Liver (tissue), 9 donors: ENCODE measurements around the gene DOCK1. TPM values are rescaled to one million over a fixed set of nuclear protein-coding genes. Genes with fewer than 3 reads are reported as not detected.

Experiments used
- DNase-seq: peaks from one replicate; pipeline ENCODE4 v3.0.0-alpha.2; 2017; ENCODE audit warnings: low spot score
- H3K27ac ChIP-seq, 2 donors: one replicate each; pipeline ENCODE4 v1.7.0; 2013; ENCODE audit warnings: inconsistent platforms in 2 of 2, low read length in 2 of 2, control low read depth in 1 of 2, low read depth in 1 of 2, mild to moderate bottlenecking in 1 of 2
- H3K27me3 ChIP-seq, 4 donors: one replicate each; pipeline versions ENCODE4 v1.6.1 to v1.7.0; 2013; ENCODE audit warnings: low read length in 3 of 4, inconsistent platforms in 1 of 4, mild to moderate bottlenecking in 1 of 4, moderate library complexity in 1 of 4; ENCODE audit not compliant: control insufficient read depth in 4 of 4, insufficient read depth in 4 of 4
- H3K36me3 ChIP-seq, 4 donors: one replicate each; pipeline versions ENCODE4 v1.6.1 to v1.7.0; 2013; ENCODE audit warnings: low read length in 3 of 4, mild to moderate bottlenecking in 3 of 4, low read depth in 1 of 4, moderate library complexity in 1 of 4; ENCODE audit not compliant: control insufficient read depth in 4 of 4, insufficient read depth in 3 of 4
- H3K4me1 ChIP-seq, 4 donors: one replicate each; pipeline versions ENCODE4 v1.6.1 to v1.7.0; 2013; ENCODE audit warnings: low read length in 3 of 4, mild to moderate bottlenecking in 3 of 4, moderate library complexity in 1 of 4; ENCODE audit not compliant: control insufficient read depth in 4 of 4, insufficient read depth in 4 of 4
- H3K4me3 ChIP-seq, 3 donors: one replicate each; pipeline versions ENCODE4 v1.6.1 to v1.7.0; 2013; ENCODE audit warnings: low read length in 3 of 3, control low read depth in 1 of 3, low read depth in 1 of 3, mild to moderate bottlenecking in 1 of 3
- H3K9ac ChIP-seq, 2 donors: one replicate each; pipeline ENCODE4 v1.7.0; 2013; ENCODE audit warnings: low read length in 2 of 2, mild to moderate bottlenecking in 2 of 2, moderate library complexity in 2 of 2, control low read depth in 1 of 2, low read depth in 1 of 2
- H3K9me3 ChIP-seq, 4 donors: one replicate each; pipeline versions ENCODE4 v1.6.1 to v1.7.0; 2013; ENCODE audit warnings: low read length in 3 of 4; ENCODE audit not compliant: control insufficient read depth in 4 of 4
- EGR1 ChIP-seq, 2 donors: IDR thresholded peaks; 2 replicates each; pipeline ENCODE4 v1.6.1; 2016 to 2018; ENCODE audit warnings: antibody characterized with exemption in 2 of 2, low read depth in 2 of 2
- FOXA1 ChIP-seq: IDR thresholded peaks from 2 replicates; pipeline ENCODE4 v1.6.1; 2016; ENCODE audit warnings: antibody characterized with exemption
- FOXA2 ChIP-seq: IDR thresholded peaks from 2 replicates; pipeline ENCODE4 v1.6.1; 2016; ENCODE audit warnings: antibody characterized with exemption
- GABPA ChIP-seq, 2 donors: IDR thresholded peaks in 1 of 2; conservative IDR thresholded peaks in 1 of 2; 2 replicates each; pipeline ENCODE4 v1.6.1; 2016; ENCODE audit warnings: antibody characterized with exemption in 2 of 2, mild to moderate bottlenecking in 1 of 2, moderate library complexity in 1 of 2
- HNF4A ChIP-seq, 2 donors: conservative IDR thresholded peaks; 2 replicates each; pipeline ENCODE4 v1.6.1; 2016; ENCODE audit warnings: antibody characterized with exemption in 2 of 2, mild to moderate bottlenecking in 2 of 2
- HNF4G ChIP-seq: IDR thresholded peaks from 2 replicates; pipeline ENCODE4 v1.6.1; 2016; ENCODE audit warnings: antibody characterized with exemption
- JUND ChIP-seq, 2 donors: IDR thresholded peaks; 2 replicates each; pipeline ENCODE4 v1.6.1; 2016; ENCODE audit warnings: antibody characterized with exemption in 2 of 2
- NR2F2 ChIP-seq: IDR thresholded peaks from 2 replicates; pipeline ENCODE4 v1.6.1; 2016; ENCODE audit warnings: antibody characterized with exemption
- RAD21 ChIP-seq, 2 donors: IDR thresholded peaks; 2 replicates each; pipeline ENCODE4 v1.6.1; 2016; ENCODE audit warnings: antibody characterized with exemption in 2 of 2, mild to moderate bottlenecking in 2 of 2
- RXRA ChIP-seq, 2 donors: IDR thresholded peaks; 2 replicates each; pipeline ENCODE4 v1.6.1; 2017 to 2018; ENCODE audit warnings: antibody characterized with exemption in 2 of 2, mild to moderate bottlenecking in 1 of 2
- SP1 ChIP-seq: IDR thresholded peaks from 2 replicates; pipeline ENCODE4 v1.6.1; 2018; ENCODE audit warnings: antibody characterized with exemption, mild to moderate bottlenecking
- TAF1 ChIP-seq: conservative IDR thresholded peaks from 2 replicates; pipeline ENCODE4 v1.6.1; 2016; ENCODE audit warnings: antibody characterized with exemption, mild to moderate bottlenecking
- WGBS: extraction: QIAGEN DNeasy Blood & Tissue Kit; methylation state at CpG from one replicate; pipeline ENCODE4 v1.1.7; 2013; 5-methylcytosine and 5-hydroxymethylcytosine counted together
- polyA plus RNA-seq, 2 donors: library from polyadenylated mRNA; stranded (reverse) in 1 of 2; unstranded in 1 of 2; fragments of 200-250 nt in 1 of 2; fragments of >200 nt in 1 of 2; fragmentation: Nextera tagmentation in 1 of 2; extraction: Ambion mirVana in 1 of 2; gene quantifications; one replicate each; pipeline versions ENCODE4 v1.2.1 to v1.2.3, GENCODE V29; 2013 to 2015
- total RNA-seq, 2 donors: library from RNA; depleted of rRNA; stranded (reverse); fragments of >200 nt; gene quantifications; one replicate each; pipeline ENCODE4 v1.2.3, GENCODE V29; 2014
- TF ChIP-seq, protein P1 (sequence below): IDR thresholded peaks from 2 replicates; pipeline ENCODE4 v1.6.1; 2016; ENCODE audit warnings: antibody characterized with exemption
- TF ChIP-seq, protein P2 (sequence below): fragments of 150-350 bp; IDR thresholded peaks from 2 replicates; pipeline ENCODE4 v1.5.1; 2017; ENCODE audit warnings: improper control_type of control experiment, low read depth, low read length; ENCODE audit not compliant: missing input control
- TF ChIP-seq, protein P3 (sequence below): IDR thresholded peaks from 2 replicates; pipeline ENCODE4 v1.6.1; 2016; ENCODE audit warnings: antibody characterized with exemption, mild to moderate bottlenecking
- donor health status: healthy.
- donor health status: healthy.
- donor health status: healthy.
- donor health status: healthy.
- donor health status: healthy.

Gene DOCK1
- total and polyA plus RNA-seq, 4 donors = 3.8 to 28.8 (median 9.1) TPM

DNA sequence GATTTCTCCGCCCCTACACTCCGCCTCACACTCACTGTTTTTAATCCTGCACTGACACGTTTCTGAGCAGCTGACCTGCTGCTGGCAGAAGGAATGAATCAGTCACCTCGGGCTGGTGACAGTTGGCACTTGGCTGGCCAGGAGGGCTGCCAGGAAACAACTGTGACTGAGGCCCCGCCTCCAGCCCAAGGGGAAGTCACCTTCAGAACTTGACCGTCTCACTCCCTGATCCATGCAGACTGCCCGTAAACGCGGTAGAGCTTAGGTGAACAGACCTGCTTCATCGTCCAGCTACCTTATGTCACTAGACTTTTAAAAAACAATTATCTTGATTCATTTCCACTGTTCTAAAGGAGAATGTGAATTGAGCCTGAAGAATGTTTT, 107.5 kb downstream of the DOCK1 start:
- TF ChIP-seq RXRA (IDR thresholded peaks at IDR 0.05) (peak in 1 of 2 donors; percentile 52), FOXA1 (no peak), RAD21 (IDR thresholded peaks at IDR 0.05) (no peak), SP1 (no peak), EGR1 (IDR thresholded peaks at IDR 0.05; ENCODE audit: low read depth in 2 of 2) (no peak), NR2F2 (no peak), FOXA2 (no peak), HNF4A (conservative IDR thresholded peaks at IDR 0.05) (peak in 1 of 2 donors; percentile 31), TAF1 (no peak), GABPA (IDR thresholded peaks at IDR 0.05 in 1 of 2, conservative IDR thresholded peaks at IDR 0.05 in 1 of 2) (no peak), JUND (IDR thresholded peaks at IDR 0.05) (no peak)
- TF ChIP-seq, protein P1, sequence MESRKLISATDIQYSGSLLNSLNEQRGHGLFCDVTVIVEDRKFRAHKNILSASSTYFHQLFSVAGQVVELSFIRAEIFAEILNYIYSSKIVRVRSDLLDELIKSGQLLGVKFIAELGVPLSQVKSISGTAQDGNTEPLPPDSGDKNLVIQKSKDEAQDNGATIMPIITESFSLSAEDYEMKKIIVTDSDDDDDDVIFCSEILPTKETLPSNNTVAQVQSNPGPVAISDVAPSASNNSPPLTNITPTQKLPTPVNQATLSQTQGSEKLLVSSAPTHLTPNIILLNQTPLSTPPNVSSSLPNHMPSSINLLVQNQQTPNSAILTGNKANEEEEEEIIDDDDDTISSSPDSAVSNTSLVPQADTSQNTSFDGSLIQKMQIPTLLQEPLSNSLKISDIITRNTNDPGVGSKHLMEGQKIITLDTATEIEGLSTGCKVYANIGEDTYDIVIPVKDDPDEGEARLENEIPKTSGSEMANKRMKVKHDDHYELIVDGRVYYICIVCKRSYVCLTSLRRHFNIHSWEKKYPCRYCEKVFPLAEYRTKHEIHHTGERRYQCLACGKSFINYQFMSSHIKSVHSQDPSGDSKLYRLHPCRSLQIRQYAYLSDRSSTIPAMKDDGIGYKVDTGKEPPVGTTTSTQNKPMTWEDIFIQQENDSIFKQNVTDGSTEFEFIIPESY = no peak
- TF ChIP-seq, protein P2, sequence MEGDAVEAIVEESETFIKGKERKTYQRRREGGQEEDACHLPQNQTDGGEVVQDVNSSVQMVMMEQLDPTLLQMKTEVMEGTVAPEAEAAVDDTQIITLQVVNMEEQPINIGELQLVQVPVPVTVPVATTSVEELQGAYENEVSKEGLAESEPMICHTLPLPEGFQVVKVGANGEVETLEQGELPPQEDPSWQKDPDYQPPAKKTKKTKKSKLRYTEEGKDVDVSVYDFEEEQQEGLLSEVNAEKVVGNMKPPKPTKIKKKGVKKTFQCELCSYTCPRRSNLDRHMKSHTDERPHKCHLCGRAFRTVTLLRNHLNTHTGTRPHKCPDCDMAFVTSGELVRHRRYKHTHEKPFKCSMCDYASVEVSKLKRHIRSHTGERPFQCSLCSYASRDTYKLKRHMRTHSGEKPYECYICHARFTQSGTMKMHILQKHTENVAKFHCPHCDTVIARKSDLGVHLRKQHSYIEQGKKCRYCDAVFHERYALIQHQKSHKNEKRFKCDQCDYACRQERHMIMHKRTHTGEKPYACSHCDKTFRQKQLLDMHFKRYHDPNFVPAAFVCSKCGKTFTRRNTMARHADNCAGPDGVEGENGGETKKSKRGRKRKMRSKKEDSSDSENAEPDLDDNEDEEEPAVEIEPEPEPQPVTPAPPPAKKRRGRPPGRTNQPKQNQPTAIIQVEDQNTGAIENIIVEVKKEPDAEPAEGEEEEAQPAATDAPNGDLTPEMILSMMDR = no peak
- no peak overlapping the region for H3K9ac ChIP-seq
- WGBS = 45% methylated on average over 10 of the region's 10 CpGs

DNA sequence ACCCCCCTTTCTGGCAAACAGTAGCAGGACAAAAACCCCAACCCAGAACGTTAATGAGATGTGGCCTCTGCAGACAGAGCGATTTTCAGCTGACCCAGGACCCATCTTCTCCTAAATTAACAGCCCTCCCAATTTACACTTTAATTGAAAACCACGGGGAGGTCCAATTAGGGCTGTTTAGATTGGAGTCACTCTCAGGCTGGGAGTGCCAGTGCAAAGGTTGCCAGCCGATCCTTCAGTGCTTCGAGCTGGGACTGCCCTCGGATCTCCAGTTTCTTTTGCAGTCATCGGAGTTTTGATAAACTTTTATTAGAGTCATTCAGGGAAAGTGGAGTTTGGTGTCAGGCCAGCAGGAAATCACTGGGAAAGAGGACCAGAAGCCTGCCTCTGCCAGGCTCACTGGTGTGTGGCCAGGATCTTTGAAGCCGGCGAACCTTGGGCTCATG, 108.0 kb downstream of the DOCK1 start:
- TF ChIP-seq EGR1 (IDR thresholded peaks at IDR 0.05; ENCODE audit: low read depth in 2 of 2) (no peak), HNF4G (no peak)
- TF ChIP-seq, protein P1 = no peak
- TF ChIP-seq, protein P3, sequence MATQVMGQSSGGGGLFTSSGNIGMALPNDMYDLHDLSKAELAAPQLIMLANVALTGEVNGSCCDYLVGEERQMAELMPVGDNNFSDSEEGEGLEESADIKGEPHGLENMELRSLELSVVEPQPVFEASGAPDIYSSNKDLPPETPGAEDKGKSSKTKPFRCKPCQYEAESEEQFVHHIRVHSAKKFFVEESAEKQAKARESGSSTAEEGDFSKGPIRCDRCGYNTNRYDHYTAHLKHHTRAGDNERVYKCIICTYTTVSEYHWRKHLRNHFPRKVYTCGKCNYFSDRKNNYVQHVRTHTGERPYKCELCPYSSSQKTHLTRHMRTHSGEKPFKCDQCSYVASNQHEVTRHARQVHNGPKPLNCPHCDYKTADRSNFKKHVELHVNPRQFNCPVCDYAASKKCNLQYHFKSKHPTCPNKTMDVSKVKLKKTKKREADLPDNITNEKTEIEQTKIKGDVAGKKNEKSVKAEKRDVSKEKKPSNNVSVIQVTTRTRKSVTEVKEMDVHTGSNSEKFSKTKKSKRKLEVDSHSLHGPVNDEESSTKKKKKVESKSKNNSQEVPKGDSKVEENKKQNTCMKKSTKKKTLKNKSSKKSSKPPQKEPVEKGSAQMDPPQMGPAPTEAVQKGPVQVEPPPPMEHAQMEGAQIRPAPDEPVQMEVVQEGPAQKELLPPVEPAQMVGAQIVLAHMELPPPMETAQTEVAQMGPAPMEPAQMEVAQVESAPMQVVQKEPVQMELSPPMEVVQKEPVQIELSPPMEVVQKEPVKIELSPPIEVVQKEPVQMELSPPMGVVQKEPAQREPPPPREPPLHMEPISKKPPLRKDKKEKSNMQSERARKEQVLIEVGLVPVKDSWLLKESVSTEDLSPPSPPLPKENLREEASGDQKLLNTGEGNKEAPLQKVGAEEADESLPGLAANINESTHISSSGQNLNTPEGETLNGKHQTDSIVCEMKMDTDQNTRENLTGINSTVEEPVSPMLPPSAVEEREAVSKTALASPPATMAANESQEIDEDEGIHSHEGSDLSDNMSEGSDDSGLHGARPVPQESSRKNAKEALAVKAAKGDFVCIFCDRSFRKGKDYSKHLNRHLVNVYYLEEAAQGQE = no peak
- DNase-seq = no peak
- Histone ChIP-seq H3K4me3 (no peak overlapping the region), H3K27ac (peak overlapping the region; percentile 11 to 53), H3K27me3 (no peaks in the 10 kb centered on the region), H3K9ac (no peak overlapping the region), H3K9me3 (no peaks in the 10 kb centered on the region), H3K4me1 (peaks cover 0 to 3% (median 1%) of the 10 kb centered on the region in 4 donors), H3K36me3 (peaks cover 0 to 3% (median 0%) of the 10 kb centered on the region in 4 donors)
- 65% methylated on average over 9 of the region's 9 CpGs for WGBS

More for the DNA sequence above, 107.5 kb downstream of the DOCK1 start:
- Histone ChIP-seq H3K27ac (peak overlapping the region; percentile 11 to 53), H3K27me3 (no peaks in the 10 kb centered on the region), H3K36me3 (peaks cover 0 to 3% (median 0%) of the 10 kb centered on the region in 4 donors), H3K4me3 (no peak overlapping the region), H3K9me3 (no peaks in the 10 kb centered on the region), H3K4me1 (peaks cover 0 to 3% (median 1%) of the 10 kb centered on the region in 4 donors)
- DNase-seq = no peak
